ENCODE results near the gene ZNF185. TPM values are rescaled to one million over a fixed set of nuclear protein-coding genes. Genes with fewer than 3 reads are reported as not detected.

The ZNF185 gene
- total and polyA plus RNA-seq, 2 of the 8 experiments (the other 6 are each of a cell fraction or from before 2014, with no cell fraction given) = 15.6 to 20.1 TPM

GRCh38 chrX:152903589-152903988 lies 5.7 kb downstream of the ZNF185 start:
- no peaks in the 10 kb centered on the region for H3K36me3 ChIP-seq (ENCODE audit: control insufficient read depth in 2 of 4, insufficient read depth in 4 of 4, low read length in 3 of 4)
- H3K56ac ChIP-seq (replicated peaks; ENCODE audit: insufficient read length, low read depth, low read length) = no peak overlapping the region
- no peak overlapping the region for H2BK120ac ChIP-seq (replicated peaks; ENCODE audit: low read depth, low read length)
- H3K23ac ChIP-seq (ENCODE audit: insufficient read length) = no peak overlapping the region
- FAIRE-seq (no peak), DNase-seq (ENCODE audit: low read depth in 1 of 2, low spot score in 2 of 2) (no peak)
- peak overlapping the region; percentile 1 to 57; a peak in 3 of 4 replicates for H3K4me2 ChIP-seq (ENCODE audit: insufficient read depth in 1 of 2, low read depth in 2 of 2, low read length in 2 of 2)
- H2BK15ac ChIP-seq (ENCODE audit: low read length) = no peak overlapping the region
- H2BK12ac ChIP-seq (ENCODE audit: low read depth, low read length) = no peak overlapping the region
- H3K9me3 ChIP-seq (ENCODE audit: insufficient read depth in 2 of 2, low read depth in 1 of 2, low read length in 1 of 2) = no peaks in the 10 kb centered on the region
- H3K4me3 ChIP-seq (ENCODE audit: extremely low read depth in 1 of 4, insufficient read depth in 2 of 4, low read depth in 3 of 4, low read length in 4 of 4) = no peak overlapping the region
- H2BK20ac ChIP-seq (ENCODE audit: low read length) = no peak overlapping the region
- no peak overlapping the region for H2BK5ac ChIP-seq (ENCODE audit: low read depth, low read length)
- H3K9ac ChIP-seq (replicated peaks in 1 of 4; ENCODE audit: extremely low read depth in 1 of 4, low read depth in 3 of 4, low read length in 3 of 4) = no peak overlapping the region
- no peaks in the 10 kb centered on the region for H3K23me2 ChIP-seq (ENCODE audit: low read depth, low read length)
- H3K18ac ChIP-seq (ENCODE audit: extremely low read depth, low read length) = no peak overlapping the region
- 58% methylated on average over 3 of the region's 9 CpGs; no CpG with 5 or more reads in 1 of the 2 experiments for WGBS, 2 experiments (ENCODE audit: extremely low coverage in 1 of 2, insufficient coverage in 1 of 2, insufficient read length in 1 of 2, insufficient replicate concordance in 2 of 2, low coverage in 1 of 2, low lambda C conversion rate in 2 of 2, missing lambda C conversion rate in 1 of 2)
- H3K14ac ChIP-seq (ENCODE audit: insufficient read length) = no peak overlapping the region
- no peak overlapping the region for H2AFZ ChIP-seq (ENCODE audit: low read length)
- H4K91ac ChIP-seq (replicated peaks; ENCODE audit: insufficient read length, low read length) = no peak overlapping the region
- H4K5ac ChIP-seq (ENCODE audit: insufficient read length, low read depth, low read length) = no peak overlapping the region
- ChIA-PET CTCF (ENCODE audit: partially characterized antibody) (interaction anchor here (0.7 to 9.6 kb wide), 11 partner anchors 9 to 299 kb away, joined by 3 to 94 read pairs (median 4); no protein-coding TSS in a partner anchor), POLR2A (ENCODE audit: partially characterized antibody) (interaction anchor here (0.9 kb wide), 1 partner anchor 9 kb away, joined by 3 read pairs; no protein-coding TSS in a partner anchor)
- peaks cover 0 to 29% (median 12%) of the 10 kb centered on the region in 4 experiments; a peak in 6 of 7 replicates for H3K4me1 ChIP-seq (replicated peaks in 1 of 4; ENCODE audit: control insufficient read depth in 3 of 4, insufficient read depth in 4 of 4, low read length in 3 of 4)
- no peaks in the 10 kb centered on the region for H3K79me2 ChIP-seq (ENCODE audit: control insufficient read depth in 1 of 2, insufficient read depth in 2 of 2, low read length in 2 of 2)
- no peak overlapping the region for H3K27ac ChIP-seq (ENCODE audit: low read depth, low read length)
- H3K79me1 ChIP-seq (ENCODE audit: low read depth, low read length) = no peaks in the 10 kb centered on the region
- H2AK5ac ChIP-seq (ENCODE audit: low read depth, low read length) = no peak overlapping the region
- no peak overlapping the region for H4K8ac ChIP-seq (ENCODE audit: extremely low read depth, insufficient read depth, low read length)
- no peak overlapping the region for H3K4ac ChIP-seq (replicated peaks; ENCODE audit: insufficient read length, low read depth, low read length)
- no peaks in the 10 kb centered on the region for H3K27me3 ChIP-seq (replicated peaks in 1 of 4; ENCODE audit: control insufficient read depth in 3 of 4, extremely low read depth in 1 of 4, insufficient read depth in 3 of 4, low read length in 3 of 4)
- H4K20me1 ChIP-seq (replicated peaks in 1 of 2; ENCODE audit: control insufficient read depth in 1 of 2, insufficient read depth in 2 of 2, low read length in 2 of 2) = no peaks in the 10 kb centered on the region
- TF ChIP-seq GABPA (IDR thresholded peaks at IDR 0.05; ENCODE audit: borderline replicate concordance, insufficient read depth, low read length) = no peak
- TF ChIP-seq MAX (IDR thresholded peaks at IDR 0.05) = no peak
- no peak for TF ChIP-seq YY1 (IDR thresholded peaks at IDR 0.05; ENCODE audit: low read depth, low read length)
- TF ChIP-seq EZH2 (IDR thresholded peaks at IDR 0.05; ENCODE audit: low read depth, low read length, severe bottlenecking) = no peak
- no peak for TF ChIP-seq EGR1 (IDR thresholded peaks at IDR 0.05; ENCODE audit: borderline replicate concordance, low read depth, low read length)
- no peak for TF ChIP-seq BACH1 (IDR thresholded peaks at IDR 0.05; ENCODE audit: low read length)
- TF ChIP-seq RBBP5 (IDR thresholded peaks at IDR 0.05; ENCODE audit: borderline replicate concordance, low read depth, low read length) = no peak
- TF ChIP-seq TEAD4 (IDR thresholded peaks at IDR 0.05; ENCODE audit: low read depth, low read length) = no peak
- TF ChIP-seq RAD21 (IDR thresholded peaks at IDR 0.05 in 1 of 2, conservative IDR thresholded peaks at IDR 0.05 in 1 of 2; ENCODE audit: low read depth in 2 of 2, low read length in 2 of 2) = no peak
- no peak for TF ChIP-seq ATF2 (IDR thresholded peaks at IDR 0.05; ENCODE audit: low read length)
- no peak for TF ChIP-seq PHF8 (conservative IDR thresholded peaks at IDR 0.05; ENCODE audit: low read depth, low read length)
- TF ChIP-seq JUN (IDR thresholded peaks at IDR 0.05; ENCODE audit: low read depth, low read length) = no peak

Measured in H1 (cell line).